Tibial nerve (tissue), 4 donors: ENCODE results near the gene C5orf58. TPM values are rescaled to one million over a fixed set of nuclear protein-coding genes. Genes with fewer than 3 reads are reported as not detected.

Experiments
- DNase-seq, 2 donors: peaks; one replicate each; pipeline ENCODE4 v3.0.0-alpha.2; 2019; ENCODE audit warnings: low spot score in 2 of 2
- H3K27ac ChIP-seq, 4 donors: fragments of 200-600 bp; sonication (generic) in 3 of 4; one replicate each; pipeline ENCODE4 v1.5.1; 2017 to 2019; ENCODE audit warnings: mild to moderate bottlenecking in 1 of 4
- H3K27me3 ChIP-seq, 2 donors: fragments of 200-600 bp; sonication (generic) in 1 of 2; one replicate each; pipeline versions ENCODE4 v1.5.1 to v1.6.0; 2017 to 2019
- H3K36me3 ChIP-seq, 3 donors: fragments of 200-600 bp; sonication (generic); one replicate each; pipeline ENCODE4 v1.5.1; 2018 to 2019
- H3K4me1 ChIP-seq, 4 donors: fragments of 200-600 bp; sonication (generic) in 3 of 4; one replicate each; pipeline ENCODE4 v1.5.1; 2017 to 2019
- H3K4me3 ChIP-seq, 4 donors: fragments of 200-600 bp; sonication (generic) in 3 of 4; one replicate each; pipeline ENCODE4 v1.5.1; 2017 to 2019; ENCODE audit warnings: mild to moderate bottlenecking in 1 of 4, moderate library complexity in 1 of 4
- H3K9me3 ChIP-seq, 4 donors: fragments of 200-600 bp; sonication (generic) in 3 of 4; one replicate each; pipeline ENCODE4 v1.5.1; 2017 to 2019
- CTCF ChIP-seq, 5 experiments: fragments of 200-600 bp in 3 of 5; fragments of 450-650 bp in 2 of 5; sonication (generic) in 3 of 5; IDR thresholded peaks; one replicate each; pipeline ENCODE4 v1.5.1; 2016 to 2019; ENCODE audit warnings: antibody characterized with exemption in 5 of 5, mild to moderate bottlenecking in 3 of 5, moderate library complexity in 2 of 5
- EP300 ChIP-seq, 2 donors: sonication (generic); formaldehyde crosslinking; IDR thresholded peaks; one replicate each; pipeline ENCODE4 v1.6.1; 2017; ENCODE audit warnings: antibody characterized with exemption in 2 of 2, mild to moderate bottlenecking in 1 of 2
- POLR2A ChIP-seq, 2 donors: fragments of 450-650 bp; IDR thresholded peaks; one replicate each; pipeline ENCODE4 v1.6.1; 2017; ENCODE audit warnings: antibody characterized with exemption in 2 of 2, mild to moderate bottlenecking in 2 of 2, moderate library complexity in 2 of 2
- WGBS, 2 donors: methylation state at CpG; one replicate each; pipeline ENCODE4 v1.1.5; 2018; 5-methylcytosine and 5-hydroxymethylcytosine counted together
- total RNA-seq, 4 donors: library from RNA; depleted of rRNA; stranded (reverse); fragments of >200 nt; gene quantifications; one replicate each; pipeline ENCODE4 v1.1.0, GENCODE V29; 2016

Gene C5orf58
- total RNA-seq, 4 donors from 2014 or later: 1.5 TPM; not detected in 3

DNA sequence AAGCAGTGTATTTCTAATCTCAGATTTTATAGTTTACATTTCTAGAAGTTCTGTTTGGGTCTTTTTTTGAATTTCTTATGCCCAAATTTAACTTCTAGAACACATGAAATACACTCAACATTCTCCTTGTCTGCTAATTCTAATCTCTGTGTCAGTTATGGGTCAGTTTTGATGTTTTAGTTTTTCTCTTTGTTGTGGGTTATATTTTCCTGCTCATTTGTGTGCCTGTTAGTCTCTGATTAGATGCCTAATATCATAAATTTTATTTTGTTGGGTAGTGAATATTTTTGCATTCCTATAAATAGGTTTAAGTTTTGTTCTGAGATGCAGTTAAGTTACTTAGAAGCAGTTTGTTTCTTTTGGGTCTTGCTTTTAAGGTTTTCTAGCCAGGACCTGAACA lies 52.4 kb downstream of the C5orf58 start:
- Histone ChIP-seq H3K9me3 (peaks cover 0 to 24% (median 0%) of the 10 kb centered on the region in 4 donors), H3K27ac (no peak overlapping the region), H3K4me1 (peaks cover 0 to 41% (median 11%) of the 10 kb centered on the region in 4 donors), H3K27me3 (no peaks in the 10 kb centered on the region), H3K36me3 (no peaks in the 10 kb centered on the region), H3K4me3 (no peak overlapping the region)
- no peak for TF ChIP-seq CTCF (IDR thresholded peaks at IDR 0.05)
- DNase-seq: no peak

GRCh38 chr5:170286386-170286925 lies 53.7 kb downstream of the C5orf58 start:
- DNase-seq: no peak
- Histone ChIP-seq H3K27ac (peak overlapping the region in 1 of 4 donors; percentile 72), H3K9me3 (peaks cover 0 to 27% (median 0%) of the 10 kb centered on the region in 4 donors), H3K27me3 (no peaks in the 10 kb centered on the region), H3K4me1 (peaks cover 0 to 32% (median 7%) of the 10 kb centered on the region in 4 donors), H3K36me3 (no peaks in the 10 kb centered on the region), H3K4me3 (no peak overlapping the region)
- 73 to 81% methylated on average over 3 of the region's 3 CpGs for WGBS, 2 donors
- TF ChIP-seq EP300 (IDR thresholded peaks at IDR 0.05): no peak
- no peak for TF ChIP-seq CTCF (IDR thresholded peaks at IDR 0.05)
- TF ChIP-seq POLR2A (IDR thresholded peaks at IDR 0.05): no peak

DNA sequence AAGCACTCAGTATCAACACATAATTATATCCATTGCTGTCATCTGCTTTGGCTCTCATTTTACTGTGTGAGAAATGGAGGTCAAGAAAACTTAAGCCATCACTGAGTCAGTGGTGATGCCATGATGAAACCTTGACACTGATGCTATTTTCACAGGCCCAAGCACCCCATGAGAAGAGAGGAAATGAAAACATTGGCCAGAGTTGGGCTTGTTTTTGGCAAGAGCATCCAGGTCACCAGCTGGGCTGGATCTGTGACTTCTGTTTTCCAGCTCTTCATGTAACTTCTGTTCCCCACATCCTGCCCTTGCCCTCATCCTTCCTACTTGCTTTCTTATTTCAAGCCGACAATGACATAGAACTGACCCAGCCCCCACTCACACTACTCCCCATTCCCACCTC lies 54.7 kb downstream of the C5orf58 start:
- peaks cover 0 to 27% (median 0%) of the 10 kb centered on the region in 4 donors for H3K9me3 ChIP-seq
- peaks cover 0 to 32% (median 8%) of the 10 kb centered on the region in 4 donors for H3K4me1 ChIP-seq
- peak overlapping the region in 3 of 4 donors; percentile 32 to 72 (median 50) for H3K27ac ChIP-seq
- no peaks in the 10 kb centered on the region for H3K36me3 ChIP-seq
- H3K4me3 ChIP-seq: no peak overlapping the region
- H3K27me3 ChIP-seq: no peaks in the 10 kb centered on the region
- DNase-seq: peak; percentile 53 to 75
- WGBS, 2 donors: 33 to 45% methylated on average over 1 of the region's 1 CpG
- TF ChIP-seq POLR2A (IDR thresholded peaks at IDR 0.05) (no peak), EP300 (IDR thresholded peaks at IDR 0.05) (peak in 1 of 2 donors; percentile 89)

GRCh38 chr5:170288151-170288550 lies 55.4 kb downstream of the C5orf58 start:
- no peak for DNase-seq
- H3K27ac ChIP-seq: peak overlapping the region in 3 of 4 donors; percentile 32 to 72 (median 50)
- H3K4me3 ChIP-seq: no peak overlapping the region
- no peaks in the 10 kb centered on the region for H3K36me3 ChIP-seq
- 44 to 57% methylated on average over 2 of the region's 2 CpGs for WGBS, 2 donors
- TF ChIP-seq EP300 (IDR thresholded peaks at IDR 0.05) (no peak), POLR2A (IDR thresholded peaks at IDR 0.05) (no peak), CTCF (IDR thresholded peaks at IDR 0.05) (no peak)
- H3K4me1 ChIP-seq: peaks cover 0 to 32% (median 11%) of the 10 kb centered on the region in 4 donors
- H3K27me3 ChIP-seq: no peaks in the 10 kb centered on the region
- peaks cover 0 to 26% (median 0%) of the 10 kb centered on the region in 4 donors for H3K9me3 ChIP-seq

DNA sequence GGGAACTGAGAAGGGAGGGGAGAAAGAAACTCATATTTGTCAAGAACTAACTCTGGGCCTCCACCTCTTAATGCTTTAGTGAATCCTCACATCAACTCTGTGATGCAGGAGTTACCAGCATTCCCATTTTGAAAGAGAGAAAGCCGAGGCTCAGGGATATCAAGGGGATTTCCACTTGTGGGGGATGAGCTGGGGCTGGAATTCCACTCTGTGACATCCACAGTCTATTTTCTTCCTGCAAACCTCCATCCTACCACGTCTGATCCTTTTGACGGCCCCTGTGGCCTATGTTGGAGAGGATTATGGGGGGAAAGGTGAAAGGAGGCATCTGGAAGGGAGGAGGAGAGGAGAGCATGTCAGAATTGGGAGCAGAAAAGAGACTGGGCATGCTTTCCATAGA lies 55.8 kb downstream of the C5orf58 start:
- peak overlapping the region in 3 of 4 donors; percentile 32 to 72 (median 50) for H3K27ac ChIP-seq
- peaks cover 0 to 32% (median 12%) of the 10 kb centered on the region in 4 donors for H3K4me1 ChIP-seq
- H3K36me3 ChIP-seq: no peaks in the 10 kb centered on the region
- no peaks in the 10 kb centered on the region for H3K27me3 ChIP-seq
- H3K4me3 ChIP-seq: no peak overlapping the region
- TF ChIP-seq EP300 (IDR thresholded peaks at IDR 0.05) (no peak), CTCF (IDR thresholded peaks at IDR 0.05) (no peak), POLR2A (IDR thresholded peaks at IDR 0.05) (no peak)
- 68 to 69% methylated on average over 3 of the region's 3 CpGs for WGBS, 2 donors
- H3K9me3 ChIP-seq: peaks cover 0 to 22% (median 0%) of the 10 kb centered on the region in 4 donors
- no peak for DNase-seq
